Astrocyte of the spinal cord (primary cell): Measurements from ENCODE around the gene NPY4R2.
"Not testable (repeated sequence)": the region's sequence is repeated elsewhere in the genome, so short reads cannot be mapped to it uniquely, and the experiment has no call there.

ENCODE experiments used
- DNase-seq: peaks from one replicate; pipeline ENCODE4 v3.0.0; 2011; ENCODE audit warnings: low read depth, low spot score
- H3K4me3 ChIP-seq: 2 replicates; pipeline ENCODE4 v1.5.1; 2011; ENCODE audit warnings: low read depth, mild to moderate bottlenecking, low read length, moderate library complexity
- in situ Hi-C: cut with HindIII; loops from 2 replicates; pipeline ENCODE4 v1.10.0; 2017; ENCODE audit warnings: low sequenced_read_pairs

NPY4R2 gene

GRCh38 chr10:47918475-47918874 is at the start of gene NPY4R2:
Gene NPY4R2, plus strand, starts transcription at chr10:47918662. Its CDS starts 3,326 bp downstream, at chr10:47921988.
- in situ Hi-C loops, H3K4me3 ChIP-seq, DNase-seq: not testable (repeated sequence)

GRCh38 chr10:47870887-47871286 is 47.6 kb upstream of the NPY4R2 start:
- DNase-seq, in situ Hi-C loops, H3K4me3 ChIP-seq: not testable (repeated sequence)

GRCh38 chr10:47871485-47872180 is 46.8 kb upstream of the NPY4R2 start:
- in situ Hi-C loops, DNase-seq, H3K4me3 ChIP-seq: not testable (repeated sequence)

- H3K4me3 ChIP-seq, in situ Hi-C loops, DNase-seq: not testable (repeated sequence)
Measured at GRCh38 chr10:47872236-47872635, 46.2 kb upstream of the NPY4R2 start.

GRCh38 chr10:47884239-47884638 is 34.2 kb upstream of the NPY4R2 start:
- in situ Hi-C loops, DNase-seq, H3K4me3 ChIP-seq: not testable (repeated sequence)

GRCh38 chr10:47884934-47885333 is 33.5 kb upstream of the NPY4R2 start:
- H3K4me3 ChIP-seq, DNase-seq, in situ Hi-C loops: not testable (repeated sequence)

- in situ Hi-C loops, H3K4me3 ChIP-seq: not testable (repeated sequence)
Measured at GRCh38 chr10:47886356-47886755, 32.1 kb upstream of the NPY4R2 start.

GRCh38 chr10:47886827-47887226 is 31.6 kb upstream of the NPY4R2 start:
- H3K4me3 ChIP-seq, DNase-seq, in situ Hi-C loops: not testable (repeated sequence)

More at GRCh38 chr10:47886356-47886755, 32.1 kb upstream of the NPY4R2 start:
- not testable (repeated sequence) for DNase-seq

GRCh38 chr10:47890737-47891136 is 27.7 kb upstream of the NPY4R2 start:
- in situ Hi-C loops, H3K4me3 ChIP-seq, DNase-seq: not testable (repeated sequence)

- in situ Hi-C loops, H3K4me3 ChIP-seq: not testable (repeated sequence)
Measured at GRCh38 chr10:47892494-47893261, 25.8 kb upstream of the NPY4R2 start.

GRCh38 chr10:47894571-47894970 is 23.9 kb upstream of the NPY4R2 start:
- DNase-seq, H3K4me3 ChIP-seq, in situ Hi-C loops: not testable (repeated sequence)

More at GRCh38 chr10:47892494-47893261, 25.8 kb upstream of the NPY4R2 start:
- not testable (repeated sequence) for DNase-seq

GRCh38 chr10:47897813-47898212 is 20.6 kb upstream of the NPY4R2 start:
- H3K4me3 ChIP-seq, DNase-seq, in situ Hi-C loops: not testable (repeated sequence)

- H3K4me3 ChIP-seq, DNase-seq, in situ Hi-C loops: not testable (repeated sequence)
Measured at GRCh38 chr10:47909333-47909732, 9.1 kb upstream of the NPY4R2 start.

- in situ Hi-C loops, result not testable (repeated sequence)
Measured at GRCh38 chr10:47910486-47910885, 8.0 kb upstream of the NPY4R2 start.

GRCh38 chr10:47914052-47914451 is 4.4 kb upstream of the NPY4R2 start:
- H3K4me3 ChIP-seq, DNase-seq, in situ Hi-C loops: not testable (repeated sequence)

More at GRCh38 chr10:47910486-47910885, 8.0 kb upstream of the NPY4R2 start:
- DNase-seq, H3K4me3 ChIP-seq: not testable (repeated sequence)
